ENCODE measurements around the gene FOXP4. TPM values are rescaled to one million over a fixed set of nuclear protein-coding genes. Genes with fewer than 3 reads are reported as not detected.

FOXP4 gene
- total RNA-seq, 1 donor from 2014 or later = 30.0 TPM

DNA sequence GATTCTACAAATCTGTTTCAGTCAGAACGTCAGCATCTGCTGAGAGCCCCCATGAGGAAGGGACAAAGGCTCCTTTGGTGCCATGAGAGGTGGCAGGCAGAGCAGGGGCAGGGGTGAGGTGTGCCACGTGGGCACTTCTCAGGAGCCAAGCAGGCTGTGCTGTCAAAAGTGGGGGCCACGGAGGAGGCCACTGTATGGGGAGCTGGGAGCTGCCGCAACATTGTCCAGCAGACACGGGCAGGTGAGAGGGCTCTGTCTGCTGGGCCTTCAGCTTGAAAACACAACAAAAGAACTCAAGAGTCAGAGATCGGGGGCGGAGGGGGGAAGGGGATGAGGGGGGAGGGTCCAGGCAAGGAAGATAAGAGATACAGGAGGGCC is 21.6 kb upstream of the FOXP4 start:
- no peak overlapping the region for H3K4me3 ChIP-seq
- intact Hi-C loops (cut with DNase I) = no loop called here
- H3K4me1 ChIP-seq = peaks cover 6% of the 10 kb centered on the region
- TF ChIP-seq, protein P1, sequence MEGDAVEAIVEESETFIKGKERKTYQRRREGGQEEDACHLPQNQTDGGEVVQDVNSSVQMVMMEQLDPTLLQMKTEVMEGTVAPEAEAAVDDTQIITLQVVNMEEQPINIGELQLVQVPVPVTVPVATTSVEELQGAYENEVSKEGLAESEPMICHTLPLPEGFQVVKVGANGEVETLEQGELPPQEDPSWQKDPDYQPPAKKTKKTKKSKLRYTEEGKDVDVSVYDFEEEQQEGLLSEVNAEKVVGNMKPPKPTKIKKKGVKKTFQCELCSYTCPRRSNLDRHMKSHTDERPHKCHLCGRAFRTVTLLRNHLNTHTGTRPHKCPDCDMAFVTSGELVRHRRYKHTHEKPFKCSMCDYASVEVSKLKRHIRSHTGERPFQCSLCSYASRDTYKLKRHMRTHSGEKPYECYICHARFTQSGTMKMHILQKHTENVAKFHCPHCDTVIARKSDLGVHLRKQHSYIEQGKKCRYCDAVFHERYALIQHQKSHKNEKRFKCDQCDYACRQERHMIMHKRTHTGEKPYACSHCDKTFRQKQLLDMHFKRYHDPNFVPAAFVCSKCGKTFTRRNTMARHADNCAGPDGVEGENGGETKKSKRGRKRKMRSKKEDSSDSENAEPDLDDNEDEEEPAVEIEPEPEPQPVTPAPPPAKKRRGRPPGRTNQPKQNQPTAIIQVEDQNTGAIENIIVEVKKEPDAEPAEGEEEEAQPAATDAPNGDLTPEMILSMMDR (IDR thresholded peaks at IDR 0.05) = no peak
- peaks cover 28% of the 10 kb centered on the region for H3K27me3 ChIP-seq (ENCODE audit: low read depth)
- H3K36me3 ChIP-seq = no peaks in the 10 kb centered on the region
- no peak overlapping the region for H3K27ac ChIP-seq
- ATAC-seq = no peak
- no peaks in the 10 kb centered on the region for H3K9me3 ChIP-seq
- DNase-seq = no peak

DNA sequence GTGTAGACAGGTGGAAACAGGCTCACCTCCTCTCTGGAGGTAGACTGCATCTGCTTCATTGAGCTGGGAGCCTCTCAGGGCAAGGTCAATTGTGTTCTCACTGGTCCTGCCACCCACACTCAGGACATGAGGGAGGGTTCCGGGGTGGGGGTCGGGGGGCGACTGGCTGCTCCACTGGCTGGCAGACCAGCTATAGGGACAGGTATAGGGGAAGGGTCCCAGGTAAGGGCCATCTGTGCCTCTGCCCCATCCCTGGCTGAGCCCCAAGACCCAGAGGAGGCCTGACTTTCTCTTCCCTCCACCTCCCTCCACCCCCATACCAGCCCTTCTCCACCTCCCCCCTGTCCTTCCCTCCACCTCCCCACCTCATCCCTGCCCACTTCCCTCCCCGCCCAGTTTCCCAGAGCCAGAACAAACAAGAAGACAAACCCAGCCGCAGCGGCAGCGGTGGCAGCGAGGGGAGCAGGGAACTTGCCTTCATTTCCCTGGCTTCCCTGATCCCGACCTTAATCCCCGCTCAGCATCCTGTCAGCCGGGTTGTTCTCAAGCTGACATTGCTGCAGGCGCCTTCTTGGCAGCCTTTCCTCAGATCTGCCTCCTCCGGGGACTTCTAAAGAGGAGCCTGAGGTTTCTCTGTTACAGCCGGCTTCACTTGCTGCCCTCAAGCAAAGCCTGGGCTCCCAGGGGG is 18.3 kb upstream of the FOXP4 start:
- intact Hi-C loops (cut with DNase I) = no loop called here
- no peak overlapping the region for H3K27ac ChIP-seq
- TF ChIP-seq, protein P1 (IDR thresholded peaks at IDR 0.05) = no peak
- ATAC-seq = peak; percentile 46 to 48
- DNase-seq = no peak
- H3K27me3 ChIP-seq (ENCODE audit: low read depth) = peaks cover 21% of the 10 kb centered on the region
- H3K36me3 ChIP-seq = no peaks in the 10 kb centered on the region
- no peak overlapping the region for H3K4me3 ChIP-seq
- H3K4me1 ChIP-seq = peaks cover 23% of the 10 kb centered on the region
- H3K9me3 ChIP-seq = no peaks in the 10 kb centered on the region

DNA sequence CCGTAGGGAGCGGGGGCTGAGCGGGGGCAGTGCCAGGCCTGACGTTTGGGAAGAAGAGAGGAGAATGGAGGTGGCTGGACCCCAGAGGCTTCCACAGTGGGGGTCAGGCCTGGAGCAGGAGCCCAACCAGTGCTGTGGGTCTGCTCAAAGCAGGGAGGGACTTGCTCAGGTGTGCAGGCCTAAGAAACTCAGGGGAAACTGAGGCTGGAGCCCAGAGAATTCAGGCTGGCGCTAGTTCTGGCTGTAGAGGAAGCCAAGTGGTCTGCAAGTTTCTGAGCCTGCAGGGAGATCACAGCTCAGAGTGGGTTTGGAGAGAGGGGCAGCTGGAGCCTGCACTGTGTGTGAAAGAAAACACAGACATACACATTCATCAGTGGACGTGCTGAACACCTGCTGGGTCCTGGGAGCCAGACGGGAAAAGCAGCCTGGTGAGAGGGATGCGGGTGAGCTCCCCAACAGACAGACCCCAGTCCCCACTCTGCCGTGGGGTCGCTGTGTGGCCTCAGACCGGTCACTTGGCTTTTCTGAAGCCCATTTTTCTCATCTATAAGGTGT is 17.7 kb upstream of the FOXP4 start:
- Histone ChIP-seq H3K9me3 (no peaks in the 10 kb centered on the region), H3K36me3 (no peaks in the 10 kb centered on the region), H3K4me3 (no peak overlapping the region), H3K27ac (no peak overlapping the region), H3K4me1 (peaks cover 23% of the 10 kb centered on the region), H3K27me3 (ENCODE audit: low read depth) (peaks cover 15% of the 10 kb centered on the region)
- TF ChIP-seq, protein P1 (IDR thresholded peaks at IDR 0.05) = no peak
- intact Hi-C loops (cut with DNase I) = no loop called here
- ATAC-seq (no peak), DNase-seq (no peak)

DNA sequence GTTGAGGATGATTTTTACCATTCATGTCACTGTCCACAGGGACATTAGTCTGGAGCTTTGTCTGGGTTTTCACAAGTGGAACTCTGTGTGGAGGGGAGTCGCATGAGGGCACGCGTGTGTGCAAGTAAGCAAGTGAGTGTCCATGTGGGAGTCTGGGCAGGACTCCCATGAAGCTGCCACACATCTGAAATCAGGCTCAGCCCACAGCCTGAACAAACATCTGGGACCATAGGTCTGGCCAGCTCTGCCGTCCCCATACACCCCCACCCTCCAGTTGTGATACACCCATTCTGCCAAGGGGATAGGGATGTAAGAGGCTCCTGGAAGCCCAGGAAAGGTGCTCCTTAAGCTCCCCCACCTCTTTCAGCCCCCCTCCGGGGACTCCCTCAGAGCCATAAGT is 17.1 kb upstream of the FOXP4 start:
- no peak for ATAC-seq
- TF ChIP-seq, protein P1 (IDR thresholded peaks at IDR 0.05) = no peak

DNA sequence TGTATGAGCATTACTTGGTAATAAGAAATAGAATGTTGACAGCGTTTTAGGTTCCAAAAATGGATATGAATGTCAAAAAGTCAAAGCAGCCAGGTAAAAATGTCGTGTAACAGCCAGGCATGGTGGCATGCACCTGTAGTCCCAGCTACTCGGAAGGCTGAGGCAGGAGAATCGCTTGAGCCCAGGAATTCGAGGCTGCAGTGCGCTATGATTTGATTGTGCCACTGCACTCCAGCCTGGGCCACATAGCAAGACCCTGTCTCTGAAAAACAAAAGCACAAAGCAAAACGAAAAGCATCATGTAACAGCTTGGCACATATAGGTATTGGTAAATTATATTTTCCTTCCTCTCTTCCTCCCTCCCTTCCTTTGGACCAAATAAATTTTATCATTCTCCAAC is 16.2 kb upstream of the FOXP4 start:
- no peak for ATAC-seq
- Histone ChIP-seq H3K27me3 (ENCODE audit: low read depth) (peaks cover 14% of the 10 kb centered on the region), H3K36me3 (no peaks in the 10 kb centered on the region), H3K9me3 (no peaks in the 10 kb centered on the region), H3K4me1 (peaks cover 23% of the 10 kb centered on the region), H3K4me3 (no peak overlapping the region), H3K27ac (no peak overlapping the region)
- intact Hi-C loops (cut with DNase I) = no loop called here
- TF ChIP-seq, protein P1 (IDR thresholded peaks at IDR 0.05) = no peak
- DNase-seq = no peak

More for the DNA sequence above, 17.1 kb upstream of the FOXP4 start:
- intact Hi-C loops (cut with DNase I) = no loop called here
- Histone ChIP-seq H3K9me3 (no peaks in the 10 kb centered on the region), H3K27ac (no peak overlapping the region), H3K4me1 (peaks cover 23% of the 10 kb centered on the region), H3K27me3 (ENCODE audit: low read depth) (peaks cover 14% of the 10 kb centered on the region), H3K36me3 (no peaks in the 10 kb centered on the region), H3K4me3 (no peak overlapping the region)
- no peak for DNase-seq

Data from lower lobe of right lung (tissue), 2 donors.